ENCODE measurements around the gene XIRP1.

The XIRP1 gene

DNA sequence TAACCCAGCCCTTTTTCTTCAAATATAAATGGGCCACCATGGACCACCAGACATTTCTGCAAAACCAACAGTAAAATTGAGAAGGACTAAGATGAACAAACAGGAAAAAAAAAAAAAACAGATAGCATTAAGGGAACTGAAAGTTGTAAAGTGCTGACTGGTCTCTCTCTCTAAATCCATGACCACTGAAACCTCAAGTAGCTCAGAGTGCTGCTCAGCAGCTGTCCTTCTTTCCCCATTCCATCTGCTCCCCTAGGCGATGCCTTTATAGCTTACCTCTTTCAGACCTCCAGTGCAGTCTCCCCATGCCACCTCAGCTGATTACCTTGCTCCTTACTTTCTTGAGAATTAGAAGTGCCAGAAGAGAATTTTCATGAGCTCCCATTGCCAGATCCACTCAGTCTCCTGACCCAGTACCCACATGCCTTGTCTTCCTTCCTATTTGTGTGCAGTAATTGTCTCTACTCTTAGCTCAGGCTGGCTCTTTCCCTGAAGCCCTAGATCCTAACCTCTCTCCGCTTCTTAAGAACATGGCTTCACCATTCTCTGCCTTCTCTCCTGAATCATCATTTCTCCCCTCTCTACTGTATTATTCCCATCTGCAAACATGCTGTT is 23.9 kb upstream of the XIRP1 start:
- no peak for ATAC-seq
- no peak for TF ChIP-seq ZC3H10 (CRISPR knock-in tag; IDR thresholded peaks at IDR 0.05)
- TF ChIP-seq TOX (CRISPR knock-in tag; IDR thresholded peaks at IDR 0.05; ENCODE audit: borderline replicate concordance): no peak
- no peak for TF ChIP-seq ISL1 (CRISPR knock-in tag; IDR thresholded peaks at IDR 0.05)
- TF ChIP-seq ARNTL (CRISPR knock-in tag; IDR thresholded peaks at IDR 0.05; ENCODE audit: borderline replicate concordance, low read depth): no peak
- no peak for TF ChIP-seq GLIS3 (CRISPR knock-in tag; IDR thresholded peaks at IDR 0.05)
- no peak for TF ChIP-seq PPARA (CRISPR knock-in tag; IDR thresholded peaks at IDR 0.05; ENCODE audit: borderline replicate concordance)
- TF ChIP-seq ZFP30 (CRISPR knock-in tag; IDR thresholded peaks at IDR 0.05): no peak
- TF ChIP-seq, protein P1, sequence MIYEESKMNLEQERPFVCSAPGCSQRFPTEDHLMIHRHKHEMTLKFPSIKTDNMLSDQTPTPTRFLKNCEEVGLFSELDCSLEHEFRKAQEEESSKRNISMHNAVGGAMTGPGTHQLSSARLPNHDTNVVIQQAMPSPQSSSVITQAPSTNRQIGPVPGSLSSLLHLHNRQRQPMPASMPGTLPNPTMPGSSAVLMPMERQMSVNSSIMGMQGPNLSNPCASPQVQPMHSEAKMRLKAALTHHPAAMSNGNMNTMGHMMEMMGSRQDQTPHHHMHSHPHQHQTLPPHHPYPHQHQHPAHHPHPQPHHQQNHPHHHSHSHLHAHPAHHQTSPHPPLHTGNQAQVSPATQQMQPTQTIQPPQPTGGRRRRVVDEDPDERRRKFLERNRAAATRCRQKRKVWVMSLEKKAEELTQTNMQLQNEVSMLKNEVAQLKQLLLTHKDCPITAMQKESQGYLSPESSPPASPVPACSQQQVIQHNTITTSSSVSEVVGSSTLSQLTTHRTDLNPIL (CRISPR knock-in tag; IDR thresholded peaks at IDR 0.05; ENCODE audit: low read depth): no peak
- TF ChIP-seq SNAI2 (CRISPR knock-in tag; IDR thresholded peaks at IDR 0.05): no peak
- no peak for TF ChIP-seq ESRRG (CRISPR knock-in tag; IDR thresholded peaks at IDR 0.05)
- no peak for TF ChIP-seq TCF4 (CRISPR knock-in tag; IDR thresholded peaks at IDR 0.05; ENCODE audit: borderline replicate concordance)
- TF ChIP-seq RARB (CRISPR knock-in tag; IDR thresholded peaks at IDR 0.05): no peak
- TF ChIP-seq, protein P2, sequence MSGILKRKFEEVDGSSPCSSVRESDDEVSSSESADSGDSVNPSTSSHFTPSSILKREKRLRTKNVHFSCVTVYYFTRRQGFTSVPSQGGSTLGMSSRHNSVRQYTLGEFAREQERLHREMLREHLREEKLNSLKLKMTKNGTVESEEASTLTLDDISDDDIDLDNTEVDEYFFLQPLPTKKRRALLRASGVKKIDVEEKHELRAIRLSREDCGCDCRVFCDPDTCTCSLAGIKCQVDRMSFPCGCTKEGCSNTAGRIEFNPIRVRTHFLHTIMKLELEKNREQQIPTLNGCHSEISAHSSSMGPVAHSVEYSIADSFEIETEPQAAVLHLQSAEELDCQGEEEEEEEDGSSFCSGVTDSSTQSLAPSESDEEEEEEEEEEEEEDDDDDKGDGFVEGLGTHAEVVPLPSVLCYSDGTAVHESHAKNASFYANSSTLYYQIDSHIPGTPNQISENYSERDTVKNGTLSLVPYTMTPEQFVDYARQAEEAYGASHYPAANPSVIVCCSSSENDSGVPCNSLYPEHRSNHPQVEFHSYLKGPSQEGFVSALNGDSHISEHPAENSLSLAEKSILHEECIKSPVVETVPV (CRISPR knock-in tag; IDR thresholded peaks at IDR 0.05): no peak
- no peak for TF ChIP-seq ZNF70 (CRISPR knock-in tag; IDR thresholded peaks at IDR 0.05)
- TF ChIP-seq, protein P3, sequence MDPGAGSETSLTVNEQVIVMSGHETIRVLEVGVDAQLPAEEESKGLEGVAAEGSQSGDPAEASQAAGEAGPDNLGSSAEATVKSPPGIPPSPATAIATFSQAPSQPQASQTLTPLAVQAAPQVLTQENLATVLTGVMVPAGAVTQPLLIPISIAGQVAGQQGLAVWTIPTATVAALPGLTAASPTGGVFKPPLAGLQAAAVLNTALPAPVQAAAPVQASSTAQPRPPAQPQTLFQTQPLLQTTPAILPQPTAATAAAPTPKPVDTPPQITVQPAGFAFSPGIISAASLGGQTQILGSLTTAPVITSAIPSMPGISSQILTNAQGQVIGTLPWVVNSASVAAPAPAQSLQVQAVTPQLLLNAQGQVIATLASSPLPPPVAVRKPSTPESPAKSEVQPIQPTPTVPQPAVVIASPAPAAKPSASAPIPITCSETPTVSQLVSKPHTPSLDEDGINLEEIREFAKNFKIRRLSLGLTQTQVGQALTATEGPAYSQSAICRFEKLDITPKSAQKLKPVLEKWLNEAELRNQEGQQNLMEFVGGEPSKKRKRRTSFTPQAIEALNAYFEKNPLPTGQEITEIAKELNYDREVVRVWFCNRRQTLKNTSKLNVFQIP (CRISPR knock-in tag; IDR thresholded peaks at IDR 0.05; ENCODE audit: borderline replicate concordance, low read depth): no peak
- TF ChIP-seq ZFP3 (CRISPR knock-in tag; IDR thresholded peaks at IDR 0.05): no peak

DNA sequence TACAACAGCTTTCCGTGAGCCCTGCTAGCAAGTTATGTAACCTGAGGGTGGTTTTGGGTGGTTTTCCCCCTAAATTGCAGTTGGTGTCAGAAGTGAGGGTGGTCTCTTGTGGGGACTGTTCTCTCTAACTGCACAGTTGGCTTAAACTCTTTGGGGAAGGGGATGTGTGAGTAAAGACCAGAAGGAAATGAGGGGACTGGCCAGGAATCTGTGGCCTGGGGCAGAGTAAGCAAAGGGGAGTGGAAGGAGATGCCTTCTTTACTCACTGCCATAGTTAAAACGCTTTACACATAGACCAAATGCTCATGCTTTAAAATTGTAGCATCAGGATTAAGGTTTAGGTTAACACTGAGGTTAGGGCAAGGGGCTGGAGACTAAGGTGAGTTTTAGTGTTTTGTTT is 21.2 kb upstream of the XIRP1 start:
- no peak for ATAC-seq
- TF ChIP-seq SNAI2 (CRISPR knock-in tag; IDR thresholded peaks at IDR 0.05) (no peak), ISL1 (CRISPR knock-in tag; IDR thresholded peaks at IDR 0.05) (no peak), ZFP30 (CRISPR knock-in tag; IDR thresholded peaks at IDR 0.05) (no peak), ZFP3 (CRISPR knock-in tag; IDR thresholded peaks at IDR 0.05) (no peak), ARNTL (CRISPR knock-in tag; IDR thresholded peaks at IDR 0.05; ENCODE audit: borderline replicate concordance, low read depth) (no peak), PPARA (CRISPR knock-in tag; IDR thresholded peaks at IDR 0.05; ENCODE audit: borderline replicate concordance) (no peak), ZNF8 (CRISPR knock-in tag; IDR thresholded peaks at IDR 0.05) (no peak)
- TF ChIP-seq, protein P4, sequence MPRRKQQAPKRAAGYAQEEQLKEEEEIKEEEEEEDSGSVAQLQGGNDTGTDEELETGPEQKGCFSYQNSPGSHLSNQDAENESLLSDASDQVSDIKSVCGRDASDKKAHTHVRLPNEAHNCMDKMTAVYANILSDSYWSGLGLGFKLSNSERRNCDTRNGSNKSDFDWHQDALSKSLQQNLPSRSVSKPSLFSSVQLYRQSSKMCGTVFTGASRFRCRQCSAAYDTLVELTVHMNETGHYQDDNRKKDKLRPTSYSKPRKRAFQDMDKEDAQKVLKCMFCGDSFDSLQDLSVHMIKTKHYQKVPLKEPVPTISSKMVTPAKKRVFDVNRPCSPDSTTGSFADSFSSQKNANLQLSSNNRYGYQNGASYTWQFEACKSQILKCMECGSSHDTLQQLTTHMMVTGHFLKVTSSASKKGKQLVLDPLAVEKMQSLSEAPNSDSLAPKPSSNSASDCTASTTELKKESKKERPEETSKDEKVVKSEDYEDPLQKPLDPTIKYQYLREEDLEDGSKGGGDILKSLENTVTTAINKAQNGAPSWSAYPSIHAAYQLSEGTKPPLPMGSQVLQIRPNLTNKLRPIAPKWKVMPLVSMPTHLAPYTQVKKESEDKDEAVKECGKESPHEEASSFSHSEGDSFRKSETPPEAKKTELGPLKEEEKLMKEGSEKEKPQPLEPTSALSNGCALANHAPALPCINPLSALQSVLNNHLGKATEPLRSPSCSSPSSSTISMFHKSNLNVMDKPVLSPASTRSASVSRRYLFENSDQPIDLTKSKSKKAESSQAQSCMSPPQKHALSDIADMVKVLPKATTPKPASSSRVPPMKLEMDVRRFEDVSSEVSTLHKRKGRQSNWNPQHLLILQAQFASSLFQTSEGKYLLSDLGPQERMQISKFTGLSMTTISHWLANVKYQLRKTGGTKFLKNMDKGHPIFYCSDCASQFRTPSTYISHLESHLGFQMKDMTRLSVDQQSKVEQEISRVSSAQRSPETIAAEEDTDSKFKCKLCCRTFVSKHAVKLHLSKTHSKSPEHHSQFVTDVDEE (CRISPR knock-in tag; IDR thresholded peaks at IDR 0.05): no peak

DNA sequence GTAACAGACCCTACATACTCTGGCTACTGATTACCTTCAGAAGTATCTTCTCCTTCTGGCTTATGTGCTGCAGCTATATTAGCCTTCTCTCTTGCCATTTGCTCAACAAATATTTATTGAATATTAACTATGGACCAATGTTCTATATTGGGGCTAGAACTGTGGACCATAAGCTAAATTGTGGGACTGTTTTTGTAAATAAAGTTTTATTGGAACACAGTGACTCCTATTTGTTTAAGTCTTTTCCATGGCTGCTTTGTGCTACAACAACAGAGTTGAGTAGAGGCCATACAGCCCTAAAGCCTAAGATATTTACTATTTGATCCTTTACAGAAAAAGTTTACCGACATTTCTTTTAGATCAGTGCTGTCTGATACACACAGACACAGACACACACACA is 20.3 kb upstream of the XIRP1 start:
- no peak for ATAC-seq
- TF ChIP-seq ZNF70 (CRISPR knock-in tag; IDR thresholded peaks at IDR 0.05) (no peak), ZFP3 (CRISPR knock-in tag; IDR thresholded peaks at IDR 0.05) (no peak), TCF4 (CRISPR knock-in tag; IDR thresholded peaks at IDR 0.05; ENCODE audit: borderline replicate concordance) (no peak), OSR1 (CRISPR knock-in tag; IDR thresholded peaks at IDR 0.05) (no peak), ZFP30 (CRISPR knock-in tag; IDR thresholded peaks at IDR 0.05) (no peak), ZC3H10 (CRISPR knock-in tag; IDR thresholded peaks at IDR 0.05) (no peak), GLIS3 (CRISPR knock-in tag; IDR thresholded peaks at IDR 0.05) (no peak), TOX (CRISPR knock-in tag; IDR thresholded peaks at IDR 0.05; ENCODE audit: borderline replicate concordance) (no peak)
- TF ChIP-seq, protein P3 (CRISPR knock-in tag; IDR thresholded peaks at IDR 0.05; ENCODE audit: borderline replicate concordance, low read depth): no peak
- TF ChIP-seq, protein P2 (CRISPR knock-in tag; IDR thresholded peaks at IDR 0.05): no peak
- TF ChIP-seq, protein P4 (CRISPR knock-in tag; IDR thresholded peaks at IDR 0.05): no peak
